ENCODE data around the gene SSNA1. TPM values are rescaled to one million over a fixed set of nuclear protein-coding genes. Genes with fewer than 3 reads are reported as not detected.

The SSNA1 gene
- total RNA-seq, 1 donor from 2014 or later: 123 TPM

GRCh38 chr9:137162505-137163364 is 25.7 kb upstream of the SSNA1 start:
- Histone ChIP-seq H3K4me1 (peaks cover 10 to 14% of the 10 kb centered on the region in 2 donors), H3K9me3 (no peaks in the 10 kb centered on the region), H3K4me3 (peak overlapping the region; percentile 18 to 46), H3K27me3 (peaks cover 68% of the 10 kb centered on the region), H3K36me3 (no peaks in the 10 kb centered on the region), H3K27ac (no peak overlapping the region)
- intact Hi-C loops (cut with DNase I): no loop called here
- TF ChIP-seq CTCF (IDR thresholded peaks at IDR 0.05): peak in 1 of 3 experiments; percentile 11
- DNase-seq (ENCODE audit: low spot score in 2 of 2): no peak

- Histone ChIP-seq H3K4me3 (peak overlapping the region; percentile 18 to 46), H3K27me3 (peaks cover 69% of the 10 kb centered on the region)
These were observed 25.1 kb upstream of the SSNA1 start for GRCh38 chr9:137163365-137163715.

GRCh38 chr9:137163805-137164204 is 24.7 kb upstream of the SSNA1 start:
- Histone ChIP-seq H3K4me3 (no peak overlapping the region), H3K27me3 (peaks cover 67% of the 10 kb centered on the region), H3K9me3 (no peaks in the 10 kb centered on the region), H3K27ac (no peak overlapping the region), H3K36me3 (no peaks in the 10 kb centered on the region), H3K4me1 (peaks cover 18 to 22% of the 10 kb centered on the region in 2 donors)
- DNase-seq (ENCODE audit: low spot score in 2 of 2): no peak
- intact Hi-C loops (cut with DNase I): no loop called here
- TF ChIP-seq CTCF (IDR thresholded peaks at IDR 0.05): no peak

More at GRCh38 chr9:137163365-137163715, 25.1 kb upstream of the SSNA1 start:
- intact Hi-C loops (cut with DNase I): no loop called here
- Histone ChIP-seq H3K27ac (no peak overlapping the region), H3K36me3 (no peaks in the 10 kb centered on the region), H3K4me1 (peaks cover 13 to 19% of the 10 kb centered on the region in 2 donors), H3K9me3 (no peaks in the 10 kb centered on the region)
- TF ChIP-seq CTCF (IDR thresholded peaks at IDR 0.05): no peak
- no peak for DNase-seq (ENCODE audit: low spot score in 2 of 2)

GRCh38 chr9:137164370-137165249 is 23.9 kb upstream of the SSNA1 start:
- H3K27me3 ChIP-seq: peaks cover 66% of the 10 kb centered on the region
- H3K4me3 ChIP-seq: no peak overlapping the region
- no peak for DNase-seq (ENCODE audit: low spot score in 2 of 2)
- intact Hi-C loops (cut with DNase I): no loop called here
- TF ChIP-seq CTCF (IDR thresholded peaks at IDR 0.05): no peak
- peaks cover 25% of the 10 kb centered on the region in 2 donors for H3K4me1 ChIP-seq
- H3K36me3 ChIP-seq: no peaks in the 10 kb centered on the region
- H3K9me3 ChIP-seq: no peaks in the 10 kb centered on the region
- no peak overlapping the region for H3K27ac ChIP-seq

- intact Hi-C loops (cut with DNase I): no loop called here
- Histone ChIP-seq H3K4me1 (peaks cover 25% of the 10 kb centered on the region in 2 donors), H3K9me3 (no peaks in the 10 kb centered on the region), H3K36me3 (no peaks in the 10 kb centered on the region), H3K27me3 (peaks cover 66% of the 10 kb centered on the region), H3K27ac (no peak overlapping the region), H3K4me3 (no peak overlapping the region)
- no peak for DNase-seq (ENCODE audit: low spot score in 2 of 2)
- TF ChIP-seq CTCF (IDR thresholded peaks at IDR 0.05): no peak
These were observed 23.1 kb upstream of the SSNA1 start for GRCh38 chr9:137165250-137165836.
